ENCODE measurements around the gene RERE.

- TF ChIP-seq REST (IDR thresholded peaks at IDR 0.05; ENCODE audit: low read depth): no peak
- no peak for TF ChIP-seq RAD21 (IDR thresholded peaks at IDR 0.05; ENCODE audit: low read depth)
- TF ChIP-seq FOXM1 (IDR thresholded peaks at IDR 0.05; ENCODE audit: borderline replicate concordance, low read depth): no peak
- TF ChIP-seq TAF1 (IDR thresholded peaks at IDR 0.05; ENCODE audit: low read depth): no peak
- no peak for TF ChIP-seq CEBPB (IDR thresholded peaks at IDR 0.05)
- no peak for TF ChIP-seq YY1 (IDR thresholded peaks at IDR 0.05; ENCODE audit: low read depth)
- no peak for TF ChIP-seq MAX (IDR thresholded peaks at IDR 0.05)
- TF ChIP-seq NFIC (IDR thresholded peaks at IDR 0.05): no peak
Observed at GRCh38 chr1:8344893-8345507, 472.4 kb downstream of the RERE start.

All from Ishikawa (cell line).